ENCODE measurements around the gene NDUFS2.

Gene NDUFS2

GRCh38 chr1:161196521-161197451, 5.4 kb upstream of the NDUFS2 start:
- DNase-seq = no peak

- no peak for DNase-seq
These were observed 4.5 kb upstream of the NDUFS2 start for GRCh38 chr1:161197560-161198193.

- no peak for DNase-seq
These were observed 3.8 kb upstream of the NDUFS2 start for GRCh38 chr1:161198194-161198896.

GRCh38 chr1:161198897-161199431, 3.2 kb upstream of the NDUFS2 start, which contains the start of gene ADAMTS4:
Gene ADAMTS4 (minus strand): TSS chr1:161199054. CDS start chr1:161198627, 427 bp downstream.
- no peak for DNase-seq

GRCh38 chr1:161199506-161200139, 2.5 kb upstream of the NDUFS2 start:
- no peak for DNase-seq

GRCh38 chr1:161200421-161200991, 1.7 kb upstream of the NDUFS2 start:
- DNase-seq = no peak

GRCh38 chr1:161200992-161201835, 953 bp upstream of the NDUFS2 start:
- no peak for DNase-seq

- DNase-seq = no peak
These were observed 4.4 kb downstream of the NDUFS2 start for GRCh38 chr1:161206411-161207140.

GRCh38 chr1:161207173-161207572, 5.0 kb downstream of the NDUFS2 start:
- no peak for DNase-seq

- DNase-seq = peak; percentile 75
These were observed 7.7 kb downstream of the NDUFS2 start for GRCh38 chr1:161209790-161210409.

- no peak for DNase-seq
These were observed 12.2 kb downstream of the NDUFS2 start for GRCh38 chr1:161214369-161214768.

GRCh38 chr1:161215076-161215475, 12.9 kb downstream of the NDUFS2 start, which contains the start of gene FCER1G:
Gene FCER1G (plus strand): TSS chr1:161215295. CDS start chr1:161215322, 27 bp downstream.
- no peak for DNase-seq

GRCh38 chr1:161216945-161217712, 15.0 kb downstream of the NDUFS2 start:
- DNase-seq = no peak

GRCh38 chr1:161217831-161218230, 15.7 kb downstream of the NDUFS2 start:
- DNase-seq = no peak

GRCh38 chr1:161218301-161219077, 16.3 kb downstream of the NDUFS2 start:
- no peak for DNase-seq

GRCh38 chr1:161219078-161219892, 17.1 kb downstream of the NDUFS2 start:
- no peak for DNase-seq

GRCh38 chr1:161220002-161220401, 17.8 kb downstream of the NDUFS2 start:
- no peak for DNase-seq
